ENCODE results near the gene OR8B4.
"Not testable (repeated sequence)": the region's sequence is repeated elsewhere in the genome, so short reads cannot be mapped to it uniquely, and the experiment has no call there.

OR8B4 gene

GRCh38 chr11:124463990-124464389 lies 39.3 kb upstream of the OR8B4 start:
- no peak overlapping the region for H3K4me3 ChIP-seq (ENCODE audit: control insufficient read depth, low read depth, low read length)
- TF ChIP-seq CTCF (conservative IDR thresholded peaks at IDR 0.05; ENCODE audit: control insufficient read depth, insufficient read depth, low read depth, low read length): no peak
- DNase-seq (ENCODE audit: low read depth): no peak

GRCh38 chr11:124463324-124463723 lies 38.7 kb upstream of the OR8B4 start:
- no peak overlapping the region for H3K4me3 ChIP-seq (ENCODE audit: control insufficient read depth, low read depth, low read length)
- TF ChIP-seq CTCF (conservative IDR thresholded peaks at IDR 0.05; ENCODE audit: control insufficient read depth, insufficient read depth, low read depth, low read length): no peak
- DNase-seq (ENCODE audit: low read depth): no peak

- no peak for TF ChIP-seq CTCF (conservative IDR thresholded peaks at IDR 0.05; ENCODE audit: control insufficient read depth, insufficient read depth, low read depth, low read length)
- no peak overlapping the region for H3K4me3 ChIP-seq (ENCODE audit: control insufficient read depth, low read depth, low read length)
- no peak for DNase-seq (ENCODE audit: low read depth)
These were observed 35.8 kb upstream of the OR8B4 start for GRCh38 chr11:124460459-124460858.

- not testable (repeated sequence) for DNase-seq (ENCODE audit: low read depth); H3K4me3 ChIP-seq (ENCODE audit: control insufficient read depth, low read depth, low read length)
These were observed 34.7 kb upstream of the OR8B4 start for GRCh38 chr11:124459379-124459778.

- no peak for TF ChIP-seq CTCF (conservative IDR thresholded peaks at IDR 0.05; ENCODE audit: control insufficient read depth, insufficient read depth, low read depth, low read length)
- no peak for DNase-seq (ENCODE audit: low read depth)
These were observed 29.9 kb upstream of the OR8B4 start for GRCh38 chr11:124454552-124454951.

GRCh38 chr11:124446916-124447315 lies 22.2 kb upstream of the OR8B4 start:
- H3K4me3 ChIP-seq (ENCODE audit: control insufficient read depth, low read depth, low read length): no peak overlapping the region
- TF ChIP-seq CTCF (conservative IDR thresholded peaks at IDR 0.05; ENCODE audit: control insufficient read depth, insufficient read depth, low read depth, low read length): no peak
- peak; percentile 16 for DNase-seq (ENCODE audit: low read depth)

More at GRCh38 chr11:124454552-124454951, 29.9 kb upstream of the OR8B4 start:
- no peak overlapping the region for H3K4me3 ChIP-seq (ENCODE audit: control insufficient read depth, low read depth, low read length)

- no peak for TF ChIP-seq CTCF (conservative IDR thresholded peaks at IDR 0.05; ENCODE audit: control insufficient read depth, insufficient read depth, low read depth, low read length)
- H3K4me3 ChIP-seq (ENCODE audit: control insufficient read depth, low read depth, low read length): no peak within 1 kb of the TSS
- no peak for DNase-seq (ENCODE audit: low read depth)
These were observed 21.0 kb upstream of the OR8B4 start, which contains the start of gene OR8B8 for GRCh38 chr11:124445646-124446150. TSS of gene OR8B8 (minus strand) at chr11:124445696. CDS start at chr11:124441085, 4,611 bp downstream.

Data from fibroblast of mammary gland (primary cell).